Subcutaneous adipose tissue (tissue), 4 donors: ENCODE data around the gene ARHGAP10. TPM values are rescaled to one million over a fixed set of nuclear protein-coding genes. Genes with fewer than 3 reads are reported as not detected.

Experiments used
- CTCF ChIP-seq: fragments of 450-650 bp; IDR thresholded peaks from one replicate; pipeline ENCODE4 v1.5.1; 2016; ENCODE audit warnings: low read depth, mild to moderate bottlenecking, control low read depth, antibody characterized with exemption, moderate library complexity
- total RNA-seq, 4 donors: library from RNA; depleted of rRNA; stranded (reverse); fragments of >200 nt; gene quantifications; one replicate each; pipeline ENCODE4 v1.1.0, GENCODE V29; 2016

The ARHGAP10 gene
- total RNA-seq, 4 donors from 2014 or later: 77.1 to 129 (median 98.1) TPM

GRCh38 chr4:148091896-148092295 lies 360.0 kb downstream of the ARHGAP10 start:
- TF ChIP-seq CTCF: no peak

- no peak for TF ChIP-seq CTCF
These were observed 360.6 kb downstream of the ARHGAP10 start for GRCh38 chr4:148092316-148093014.

- no peak for TF ChIP-seq CTCF
These were observed 361.2 kb downstream of the ARHGAP10 start for GRCh38 chr4:148093065-148093464.

- no peak for TF ChIP-seq CTCF
These were observed 362.3 kb downstream of the ARHGAP10 start for GRCh38 chr4:148094149-148094548.

GRCh38 chr4:148095346-148095923 lies 363.5 kb downstream of the ARHGAP10 start:
- no peak for TF ChIP-seq CTCF

- TF ChIP-seq CTCF: no peak
These were observed 365.9 kb downstream of the ARHGAP10 start for GRCh38 chr4:148097801-148098200.

GRCh38 chr4:148101235-148101634 lies 369.3 kb downstream of the ARHGAP10 start:
- no peak for TF ChIP-seq CTCF
